Duodenal mucosa (tissue), 2 donors: ENCODE measurements around the gene RDX.
"Not testable (repeated sequence)": the region's sequence is repeated elsewhere in the genome, so short reads cannot be mapped to it uniquely, and the experiment has no call there.

Experiments
- H3K27ac ChIP-seq: one replicate; pipeline ENCODE4 v1.7.0; 2013; ENCODE audit warnings: low read depth, low read length
- H3K27me3 ChIP-seq, 2 donors: one replicate each; pipeline ENCODE4 v1.7.0; 2013; ENCODE audit warnings: low read length in 2 of 2, control low read depth in 1 of 2; ENCODE audit not compliant: insufficient read depth in 2 of 2, control insufficient read depth in 1 of 2
- H3K36me3 ChIP-seq, 2 donors: one replicate each; pipeline ENCODE4 v1.7.0; 2013; ENCODE audit warnings: low read length in 2 of 2, control low read depth in 1 of 2; ENCODE audit not compliant: insufficient read depth in 2 of 2, control insufficient read depth in 1 of 2
- H3K4me1 ChIP-seq, 2 donors: one replicate each; pipeline ENCODE4 v1.7.0; 2013; ENCODE audit warnings: low read length in 2 of 2, control low read depth in 1 of 2; ENCODE audit not compliant: insufficient read depth in 2 of 2, control insufficient read depth in 1 of 2
- H3K4me3 ChIP-seq, 2 donors: one replicate each; pipeline ENCODE4 v1.7.0; 2013; ENCODE audit warnings: low read length in 2 of 2, low read depth in 1 of 2
- H3K9ac ChIP-seq, 2 donors: one replicate each; pipeline ENCODE4 v1.7.0; 2013; ENCODE audit warnings: low read length in 2 of 2, low read depth in 1 of 2
- H3K9me3 ChIP-seq, 2 donors: one replicate each; pipeline ENCODE4 v1.7.0; 2013; ENCODE audit warnings: low read length in 2 of 2, control low read depth in 1 of 2; ENCODE audit not compliant: control insufficient read depth in 1 of 2

The RDX gene

DNA sequence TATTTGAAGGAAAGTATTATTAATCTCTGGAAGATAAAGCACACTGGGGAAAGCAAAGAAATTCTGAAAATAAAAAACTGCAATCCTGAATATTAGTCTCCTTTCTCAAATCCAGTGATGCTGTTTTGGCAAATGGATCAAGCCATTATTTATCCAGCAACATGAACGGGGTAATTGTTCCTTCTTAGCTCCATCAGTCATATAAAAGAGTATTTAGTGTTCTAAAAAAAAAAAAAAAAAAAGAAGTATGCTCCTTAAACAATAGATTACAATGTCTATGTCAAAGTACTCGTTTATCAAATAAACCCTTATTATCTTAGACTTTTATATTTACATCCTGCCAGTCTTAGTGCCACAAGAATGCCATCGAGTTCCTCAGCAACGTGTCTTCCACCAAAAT, 1.3 kb downstream of the RDX start:
- H3K4me1 ChIP-seq: peaks cover 0 to 13% of the 10 kb centered on the region in 2 donors
- no peaks in the 10 kb centered on the region for H3K36me3 ChIP-seq
- no peak overlapping the region for H3K27ac ChIP-seq
- no peak overlapping the region for H3K9ac ChIP-seq
- no peaks in the 10 kb centered on the region for H3K9me3 ChIP-seq
- peak overlapping the region; percentile 71 to 76 for H3K4me3 ChIP-seq
- peaks cover 17 to 38% of the 10 kb centered on the region in 2 donors for H3K27me3 ChIP-seq

DNA sequence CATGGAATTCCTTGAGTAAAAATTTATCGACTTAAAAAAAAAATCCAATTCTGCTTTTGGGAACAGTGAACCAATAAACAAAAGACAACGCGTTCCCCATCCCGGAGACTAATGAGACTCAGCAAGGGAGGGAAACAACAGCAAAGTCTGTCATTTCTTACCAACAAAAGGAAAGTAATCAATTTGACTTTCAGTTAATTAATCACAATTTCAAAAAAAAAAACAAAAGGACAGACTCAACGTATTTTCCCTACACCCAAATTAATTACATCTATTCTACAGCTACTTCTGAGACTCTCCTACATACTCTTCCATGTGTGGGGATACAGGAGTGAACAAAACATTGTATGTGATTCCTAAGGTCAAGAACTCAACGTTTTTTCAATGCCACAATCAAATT, 1.9 kb downstream of the RDX start:
- no peak overlapping the region for H3K27ac ChIP-seq

DNA sequence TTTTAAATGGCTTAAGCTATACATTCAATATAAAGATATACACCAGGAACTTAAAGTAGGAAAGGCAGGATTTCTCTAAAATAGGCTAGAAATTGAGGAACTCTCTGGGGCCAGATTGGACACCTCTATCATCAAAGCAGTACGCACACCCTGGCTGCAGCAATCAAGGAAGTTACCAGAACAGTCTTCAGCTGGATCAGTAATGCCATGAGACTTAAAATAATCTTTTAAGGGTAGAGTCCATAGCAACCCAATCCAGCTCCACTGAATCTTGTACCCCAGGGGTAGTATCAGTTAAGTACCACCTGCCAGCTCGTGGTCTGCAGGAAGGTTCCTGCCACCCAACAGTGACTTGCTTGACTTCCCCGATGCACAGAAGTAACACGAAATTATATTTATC, 3.0 kb downstream of the RDX start:
- Histone ChIP-seq H3K4me1 (peaks cover 0 to 13% of the 10 kb centered on the region in 2 donors), H3K9me3 (no peaks in the 10 kb centered on the region), H3K36me3 (no peaks in the 10 kb centered on the region), H3K4me3 (no peak overlapping the region), H3K27ac (no peak overlapping the region), H3K27me3 (peaks cover 17 to 37% of the 10 kb centered on the region in 2 donors), H3K9ac (no peak overlapping the region)

More for the DNA sequence above, 1.9 kb downstream of the RDX start:
- Histone ChIP-seq H3K9me3 (no peaks in the 10 kb centered on the region), H3K9ac (no peak overlapping the region), H3K4me3 (no peak overlapping the region), H3K27me3 (peaks cover 17 to 38% of the 10 kb centered on the region in 2 donors), H3K4me1 (peaks cover 0 to 13% of the 10 kb centered on the region in 2 donors), H3K36me3 (no peaks in the 10 kb centered on the region)

DNA sequence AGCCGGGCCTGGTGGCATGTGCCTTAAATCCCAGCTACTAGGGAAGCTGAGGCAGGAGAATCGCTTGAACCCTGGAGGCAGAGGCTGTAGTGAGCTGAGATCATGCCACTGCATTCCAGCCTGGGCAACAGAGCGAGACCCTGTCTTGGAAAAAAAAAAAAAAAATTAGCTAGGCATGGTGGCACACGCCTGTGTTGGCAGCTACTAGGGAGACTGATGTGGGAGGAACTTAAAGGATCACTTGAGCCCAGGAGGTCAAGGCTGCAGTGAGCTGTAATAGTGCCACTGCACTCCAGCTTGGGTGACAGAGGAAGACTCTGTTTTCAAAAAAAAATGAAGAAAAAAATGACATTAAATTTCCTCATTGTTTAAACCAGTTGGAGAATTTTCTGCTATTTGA, 4.3 kb downstream of the RDX start:
- H3K9me3 ChIP-seq, H3K27ac ChIP-seq, H3K36me3 ChIP-seq, H3K9ac ChIP-seq, H3K4me3 ChIP-seq: not testable (repeated sequence)
- peaks cover 10 to 26% of the 10 kb centered on the region in 2 donors for H3K27me3 ChIP-seq
- peaks cover 5 to 13% of the 10 kb centered on the region in 2 donors for H3K4me1 ChIP-seq

DNA sequence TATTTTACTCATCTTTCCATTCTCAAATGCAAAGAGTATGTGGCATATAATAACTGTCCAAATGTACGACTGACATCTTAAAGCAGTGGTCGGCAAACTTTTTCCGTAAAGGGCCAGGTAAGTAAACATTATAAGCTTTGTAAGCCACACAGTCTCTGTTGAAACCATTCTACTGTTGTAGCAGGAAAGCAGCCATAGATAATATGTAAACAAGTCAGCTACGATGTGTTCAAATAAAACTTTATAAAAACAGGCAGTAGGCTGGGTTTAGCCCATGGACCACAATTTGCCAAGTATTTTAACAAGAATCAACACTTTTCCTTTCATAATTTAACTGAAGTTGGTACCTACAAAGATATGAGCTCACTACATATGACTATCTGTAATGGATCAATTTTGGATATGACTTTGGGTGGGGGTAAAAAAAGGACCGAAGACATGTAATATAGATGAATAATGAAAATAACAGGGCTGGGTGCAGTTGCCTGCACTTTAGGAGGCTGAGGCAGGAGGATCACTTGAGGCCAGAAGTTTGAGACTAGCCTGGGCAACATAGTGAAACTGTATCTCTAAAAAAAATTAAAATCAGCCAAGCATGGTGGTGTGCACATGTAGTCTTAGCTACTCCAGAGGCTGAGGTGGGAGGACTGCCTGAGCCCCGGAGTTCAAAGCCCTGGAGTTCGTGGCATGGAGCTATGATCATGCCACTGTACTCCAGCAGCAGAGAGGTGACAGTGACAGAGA, 5.7 kb downstream of the RDX start:
- Histone ChIP-seq H3K36me3 (no peaks in the 10 kb centered on the region), H3K4me3 (no peak overlapping the region), H3K27me3 (peaks cover 8 to 18% of the 10 kb centered on the region in 2 donors), H3K4me1 (peaks cover 5 to 13% of the 10 kb centered on the region in 2 donors), H3K9me3 (no peaks in the 10 kb centered on the region), H3K9ac (no peak overlapping the region), H3K27ac (no peak overlapping the region)

DNA sequence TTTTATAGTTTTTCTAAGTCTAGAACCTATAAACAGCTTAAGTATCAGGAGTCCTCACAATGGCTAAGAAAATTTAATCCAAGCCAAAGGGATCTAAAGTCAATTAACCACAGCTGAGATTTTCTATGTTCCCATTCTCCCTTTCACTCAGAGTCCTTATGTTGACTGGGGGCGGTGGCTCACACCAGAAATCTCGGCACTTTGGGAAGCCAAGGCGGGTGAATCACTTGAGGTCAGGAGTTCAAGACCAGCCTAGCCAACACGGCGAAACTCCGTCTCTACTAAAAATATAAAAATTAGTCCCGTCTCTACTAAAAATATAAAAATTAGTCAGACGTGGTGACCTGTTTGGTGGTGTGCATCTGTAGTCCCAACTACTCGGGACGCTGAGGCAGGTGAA, 6.9 kb downstream of the RDX start:
- no peak overlapping the region for H3K4me3 ChIP-seq
- H3K9ac ChIP-seq: no peak overlapping the region
- H3K27ac ChIP-seq: no peak overlapping the region
- H3K27me3 ChIP-seq: peaks cover 5% of the 10 kb centered on the region in 2 donors
- peaks cover 5 to 7% of the 10 kb centered on the region in 2 donors for H3K4me1 ChIP-seq
- no peaks in the 10 kb centered on the region for H3K36me3 ChIP-seq
- no peaks in the 10 kb centered on the region for H3K9me3 ChIP-seq

DNA sequence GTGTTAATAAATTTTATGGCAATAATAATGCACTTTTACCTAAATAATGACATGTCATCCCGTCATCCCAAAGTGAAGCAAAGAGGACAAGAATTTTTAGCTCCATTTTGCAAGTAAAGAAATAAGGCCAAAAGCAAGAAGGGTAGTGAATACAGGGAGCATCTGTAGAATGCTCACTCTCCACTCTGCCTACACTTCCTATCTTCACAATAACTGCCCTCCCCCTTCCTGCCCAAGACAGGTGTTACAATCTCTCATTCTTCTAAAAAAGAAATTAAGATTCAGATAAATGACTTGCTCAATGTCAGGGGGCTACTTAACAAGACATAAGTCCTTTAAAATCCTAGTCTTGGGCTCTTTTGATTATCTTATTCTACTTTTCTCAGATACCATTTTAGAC, 8.9 kb downstream of the RDX start:
- Histone ChIP-seq H3K9me3 (no peaks in the 10 kb centered on the region), H3K4me1 (peaks cover 0 to 5% of the 10 kb centered on the region in 2 donors), H3K27me3 (peaks cover 4 to 5% of the 10 kb centered on the region in 2 donors), H3K9ac (no peak overlapping the region), H3K4me3 (no peak overlapping the region), H3K27ac (no peak overlapping the region), H3K36me3 (no peaks in the 10 kb centered on the region)

DNA sequence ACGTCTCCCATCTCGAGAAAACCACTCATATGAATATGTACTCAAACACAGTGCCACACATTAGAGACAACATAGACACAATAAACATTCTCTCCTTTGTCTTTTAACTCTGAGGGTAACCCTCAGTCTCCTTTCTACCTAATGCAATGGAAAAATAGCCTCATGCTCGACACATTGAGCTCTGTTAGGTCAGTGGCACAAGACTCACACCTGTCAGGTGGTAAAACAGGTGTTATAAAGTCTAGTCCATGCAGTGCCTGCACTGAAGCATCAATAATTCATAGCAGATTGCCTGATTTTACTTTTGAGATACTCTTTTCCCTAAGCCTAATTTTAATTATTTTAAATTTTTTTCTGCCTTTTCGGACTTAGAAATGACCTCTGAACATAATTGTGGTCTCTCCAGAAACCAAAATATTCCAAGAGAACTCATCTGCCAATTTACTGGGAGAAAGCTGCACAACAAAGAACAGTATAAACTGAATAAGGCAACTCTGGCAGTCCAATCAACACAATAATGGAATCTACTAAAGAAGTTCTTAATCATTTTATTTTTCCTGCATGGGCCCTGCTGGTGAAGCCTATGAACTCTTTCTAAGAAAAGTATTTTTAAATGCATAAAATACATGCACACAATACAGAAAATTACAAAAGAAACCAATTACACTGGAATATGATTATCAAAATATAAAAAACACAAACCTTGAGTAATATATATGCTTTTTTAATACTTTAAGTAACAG, 9.9 kb downstream of the RDX start:
- peaks cover 2 to 4% of the 10 kb centered on the region in 2 donors for H3K27me3 ChIP-seq
- no peaks in the 10 kb centered on the region for H3K36me3 ChIP-seq
- H3K9me3 ChIP-seq: no peaks in the 10 kb centered on the region
- no peak overlapping the region for H3K27ac ChIP-seq
- no peak overlapping the region for H3K4me3 ChIP-seq
- no peak overlapping the region for H3K9ac ChIP-seq
- peaks cover 0 to 5% of the 10 kb centered on the region in 2 donors for H3K4me1 ChIP-seq

DNA sequence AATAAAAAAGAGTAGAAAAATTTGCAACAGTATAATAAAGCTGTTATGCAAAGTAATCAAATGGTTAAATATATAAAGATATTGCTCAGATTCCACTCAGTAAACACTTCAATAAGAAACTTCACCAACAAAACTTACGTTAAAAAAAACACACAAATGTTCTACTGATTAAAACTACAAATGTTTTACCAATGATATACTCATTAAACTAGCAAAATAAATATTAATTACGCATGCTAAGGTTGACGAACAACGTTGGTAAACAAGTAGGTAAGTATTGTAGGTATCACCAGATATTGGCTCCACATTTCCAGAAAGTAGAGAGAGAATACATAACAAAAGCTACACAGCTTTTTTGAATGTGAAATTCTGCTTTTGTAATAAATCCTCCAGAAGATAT, 12.6 kb downstream of the RDX start:
- no peak overlapping the region for H3K27ac ChIP-seq
- H3K27me3 ChIP-seq: peaks cover 0 to 2% of the 10 kb centered on the region in 2 donors
- H3K9ac ChIP-seq: no peak overlapping the region
- no peaks in the 10 kb centered on the region for H3K9me3 ChIP-seq
- no peaks in the 10 kb centered on the region for H3K36me3 ChIP-seq
- H3K4me1 ChIP-seq: peaks cover 0 to 5% of the 10 kb centered on the region in 2 donors
- no peak overlapping the region for H3K4me3 ChIP-seq

DNA sequence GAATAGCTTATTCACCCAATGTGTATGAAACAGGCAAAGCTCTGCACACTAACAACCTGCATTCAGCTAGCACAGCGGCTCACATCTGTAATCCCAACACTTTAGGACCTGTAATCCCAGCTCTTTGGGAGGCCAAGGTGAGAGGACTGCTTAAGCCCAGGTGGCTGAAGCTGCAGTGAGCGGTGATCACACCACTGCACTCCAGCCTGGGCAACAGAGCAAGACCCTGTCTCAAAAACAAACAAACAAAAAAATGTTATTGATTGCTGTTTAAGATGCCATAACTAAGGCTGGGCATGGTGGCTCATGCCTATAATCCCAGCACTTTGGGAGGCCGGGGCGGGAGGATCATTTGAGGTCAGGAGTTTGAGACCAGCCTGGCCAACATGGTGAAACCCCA, 15.8 kb downstream of the RDX start:
- not testable (repeated sequence) for H3K27ac ChIP-seq, H3K9ac ChIP-seq, H3K27me3 ChIP-seq, H3K9me3 ChIP-seq, H3K4me3 ChIP-seq, H3K4me1 ChIP-seq, H3K36me3 ChIP-seq
